ENCODE data around the gene HSD11B1L.
A peak's percentile ranks its signal among the peaks of the same experiment; 100 is the strongest.

HSD11B1L gene, protein sequence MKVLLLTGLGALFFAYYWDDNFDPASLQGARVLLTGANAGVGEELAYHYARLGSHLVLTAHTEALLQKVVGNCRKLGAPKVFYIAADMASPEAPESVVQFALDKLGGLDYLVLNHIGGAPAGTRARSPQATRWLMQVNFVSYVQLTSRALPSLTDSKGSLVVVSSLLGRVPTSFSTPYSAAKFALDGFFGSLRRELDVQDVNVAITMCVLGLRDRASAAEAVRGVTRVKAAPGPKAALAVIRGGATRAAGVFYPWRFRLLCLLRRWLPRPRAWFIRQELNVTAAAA

GRCh38 chr19:5680437-5681368 is at the start of gene HSD11B1L, which contains the start of gene MICOS13:
HSD11B1L (plus strand) TSS chr19:5681027; CDS start chr19:5684833, 3,806 bp downstream.
MICOS13 (minus strand) TSS chr19:5680516; CDS start chr19:5680486, 30 bp downstream.
- DNase-seq (ENCODE audit: low spot score): peak; percentile 99

DNA sequence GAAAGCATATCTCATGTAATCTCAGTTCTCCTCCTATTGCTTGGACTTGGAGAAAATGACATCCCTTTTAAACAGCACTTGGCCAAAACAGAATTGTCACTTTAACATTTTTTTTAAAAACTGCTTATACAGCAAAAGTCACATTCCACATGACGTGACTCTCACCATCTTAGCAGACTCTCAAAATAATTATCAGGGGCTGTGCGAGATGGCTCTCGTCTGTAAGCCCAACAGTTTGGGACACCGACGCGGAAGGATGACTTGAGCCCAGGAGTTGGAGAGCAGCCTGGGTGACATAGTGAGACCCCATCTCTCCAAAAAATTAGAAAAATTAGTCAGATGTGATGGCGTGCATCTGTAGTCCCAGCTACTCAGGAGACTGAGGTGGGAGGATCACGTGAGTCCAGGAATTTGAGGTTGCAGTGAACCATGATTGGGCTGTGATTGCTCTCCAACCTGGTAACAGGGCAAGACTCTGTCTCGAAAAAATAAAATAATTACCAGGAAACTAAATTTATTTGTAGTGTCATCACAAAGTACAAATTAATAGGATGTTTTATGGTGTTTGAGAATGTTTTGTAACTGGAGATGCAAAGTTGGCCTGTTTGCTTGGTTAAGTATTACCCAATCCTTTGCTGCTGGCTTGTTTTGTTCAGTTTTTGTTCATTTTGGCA is 49.1 kb upstream of the HSD11B1L start:
- peak; percentile 25 for DNase-seq (ENCODE audit: low spot score)

DNA sequence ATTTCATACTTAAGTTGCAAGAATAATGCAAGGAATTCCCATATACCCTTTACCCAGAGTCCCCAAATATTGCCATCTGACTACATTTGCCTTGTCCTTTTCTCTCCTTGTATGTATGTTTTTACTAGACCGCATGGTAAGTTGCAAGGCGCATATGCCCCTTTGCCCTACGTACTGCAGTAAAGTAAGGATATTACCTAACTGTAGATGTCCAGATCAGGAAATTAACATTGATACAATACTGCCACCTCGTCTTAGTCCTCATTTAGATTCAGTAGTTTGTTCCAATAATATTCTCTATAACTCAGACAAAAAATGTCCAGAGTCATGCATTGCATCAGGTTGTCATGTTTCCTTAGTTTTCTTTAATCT is 48.6 kb upstream of the HSD11B1L start:
- DNase-seq (ENCODE audit: low spot score): no peak

GRCh38 chr19:5632657-5633056 is 48.2 kb upstream of the HSD11B1L start:
- DNase-seq (ENCODE audit: low spot score): no peak

- no peak for DNase-seq (ENCODE audit: low spot score)
These were observed 45.4 kb upstream of the HSD11B1L start for GRCh38 chr19:5635427-5635826.

DNA sequence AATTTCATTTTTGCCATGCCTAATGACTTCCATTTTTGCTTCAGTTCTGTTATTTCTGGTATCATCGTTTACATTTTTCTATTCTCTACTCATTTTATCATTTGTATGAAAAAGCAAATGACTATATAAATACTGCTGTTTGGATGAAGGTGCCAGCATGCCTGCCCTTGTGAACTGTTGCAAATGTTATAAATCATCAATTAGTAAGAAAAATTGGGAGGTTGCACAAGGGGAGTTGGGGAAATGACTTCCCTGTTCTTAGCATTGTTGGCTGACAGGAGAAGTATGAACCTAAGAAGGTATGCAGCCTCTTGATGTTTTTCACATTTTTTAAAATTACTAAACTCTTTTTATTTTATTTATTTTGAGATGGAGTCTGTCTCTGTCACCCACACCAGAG is 42.9 kb upstream of the HSD11B1L start:
- no peak for DNase-seq (ENCODE audit: low spot score)

GRCh38 chr19:5641171-5641570 is 39.7 kb upstream of the HSD11B1L start:
- DNase-seq (ENCODE audit: low spot score): no peak

DNA sequence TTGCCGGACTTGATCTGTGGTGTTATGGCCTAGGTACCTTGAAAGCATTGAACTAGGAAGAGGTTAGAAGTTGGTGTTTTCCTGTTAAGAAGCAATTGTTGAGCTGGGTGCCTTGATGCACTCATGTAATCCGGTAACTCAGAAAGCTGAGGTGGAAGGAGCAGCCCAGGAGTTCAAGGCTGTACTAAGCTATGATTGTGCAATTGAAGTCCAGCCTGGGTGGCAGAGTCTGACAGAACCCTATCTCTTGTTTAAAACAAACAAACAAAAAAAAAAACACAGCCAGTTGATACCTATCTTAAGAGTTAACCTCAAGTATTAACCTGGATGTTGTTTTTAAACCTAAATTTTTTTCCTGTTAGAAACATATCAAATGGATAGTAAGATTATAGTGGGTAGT is 38.6 kb upstream of the HSD11B1L start:
- DNase-seq (ENCODE audit: low spot score): no peak

- no peak for DNase-seq (ENCODE audit: low spot score)
These were observed 37.8 kb upstream of the HSD11B1L start for GRCh38 chr19:5643060-5643459.

DNA sequence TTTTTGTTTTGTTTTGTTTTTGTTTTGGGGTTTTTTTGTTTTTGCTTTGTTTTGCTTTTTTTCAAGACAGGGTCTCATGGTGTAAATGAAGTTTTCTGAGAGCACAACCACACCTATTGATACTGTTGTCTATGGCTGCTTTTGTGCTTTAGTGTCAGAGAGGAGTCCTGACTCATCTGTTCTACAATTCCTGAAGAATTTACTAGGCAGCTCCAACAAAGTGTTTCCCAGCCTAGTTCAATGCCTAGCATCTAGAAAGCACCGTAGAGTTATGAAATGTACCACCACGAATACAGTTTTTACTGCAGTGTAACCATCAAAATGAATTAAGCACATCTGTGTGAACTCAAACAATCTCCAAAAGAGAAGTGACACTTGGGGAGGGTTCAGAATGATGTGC is 36.8 kb upstream of the HSD11B1L start:
- DNase-seq (ENCODE audit: low spot score): no peak

DNA sequence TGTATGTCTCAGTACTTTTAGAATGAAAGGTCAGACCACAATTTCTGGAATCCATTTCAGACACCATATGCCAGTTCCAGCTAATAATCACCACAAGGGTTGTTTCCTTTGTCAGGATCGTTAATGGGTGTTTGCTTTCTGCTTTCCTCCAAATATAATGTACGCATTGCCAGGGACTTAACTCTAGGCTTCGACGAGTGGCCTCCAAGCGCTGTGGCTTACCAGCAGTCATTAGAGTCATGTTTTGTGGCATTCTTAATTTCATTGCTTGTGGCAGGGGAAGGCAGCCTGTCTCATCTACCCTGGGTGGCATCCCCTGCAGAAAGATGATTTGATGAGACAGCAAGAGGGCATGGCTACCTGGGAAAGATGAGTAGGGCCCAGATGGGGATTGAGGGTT is 35.4 kb upstream of the HSD11B1L start:
- DNase-seq (ENCODE audit: low spot score): no peak

DNA sequence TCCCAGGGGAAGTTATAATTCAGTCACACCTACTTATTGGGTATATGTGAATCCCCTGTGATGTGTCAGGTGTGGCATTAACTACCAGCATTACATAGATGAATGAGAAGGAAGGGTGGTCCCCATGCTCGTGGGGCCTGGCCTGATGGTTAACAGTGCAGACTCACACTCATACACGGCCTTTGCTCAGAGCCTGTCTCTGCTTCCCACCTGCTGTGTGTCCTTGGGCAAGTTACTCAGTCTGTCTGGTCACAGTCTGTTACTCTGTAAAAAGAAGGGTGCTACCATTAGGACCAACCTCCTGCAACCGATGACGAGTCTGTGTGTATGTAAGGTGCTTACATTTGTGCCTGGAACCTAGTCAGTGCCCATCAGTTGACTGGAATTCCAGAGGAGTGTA is 34.1 kb upstream of the HSD11B1L start:
- no peak for DNase-seq (ENCODE audit: low spot score)

GRCh38 chr19:5648464-5648863 is 32.4 kb upstream of the HSD11B1L start:
- DNase-seq (ENCODE audit: low spot score): no peak

GRCh38 chr19:5651361-5651760 is 29.5 kb upstream of the HSD11B1L start:
- DNase-seq (ENCODE audit: low spot score): no peak

- DNase-seq (ENCODE audit: low spot score): no peak
These were observed 28.6 kb upstream of the HSD11B1L start for GRCh38 chr19:5652261-5652660.

DNA sequence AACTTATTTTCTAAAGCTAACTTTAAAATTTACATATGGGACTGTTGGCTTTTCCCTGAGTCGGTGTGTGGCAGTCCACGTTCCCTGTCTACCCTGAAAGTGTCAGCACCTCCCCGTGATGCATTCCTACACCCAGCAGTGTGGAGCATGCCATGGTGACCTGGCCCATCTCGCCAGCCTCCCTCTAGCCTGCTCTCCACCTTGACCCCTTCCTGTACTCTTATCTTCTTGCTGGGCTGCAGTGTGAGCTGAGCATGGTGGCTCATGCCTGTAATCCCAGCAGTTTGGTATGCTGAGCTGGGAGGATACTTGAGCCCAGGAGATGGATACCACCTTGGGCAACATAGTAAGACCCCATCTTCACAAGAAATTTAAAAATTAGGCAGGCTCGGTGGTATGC is 25.9 kb upstream of the HSD11B1L start:
- no peak for DNase-seq (ENCODE audit: low spot score)

DNA sequence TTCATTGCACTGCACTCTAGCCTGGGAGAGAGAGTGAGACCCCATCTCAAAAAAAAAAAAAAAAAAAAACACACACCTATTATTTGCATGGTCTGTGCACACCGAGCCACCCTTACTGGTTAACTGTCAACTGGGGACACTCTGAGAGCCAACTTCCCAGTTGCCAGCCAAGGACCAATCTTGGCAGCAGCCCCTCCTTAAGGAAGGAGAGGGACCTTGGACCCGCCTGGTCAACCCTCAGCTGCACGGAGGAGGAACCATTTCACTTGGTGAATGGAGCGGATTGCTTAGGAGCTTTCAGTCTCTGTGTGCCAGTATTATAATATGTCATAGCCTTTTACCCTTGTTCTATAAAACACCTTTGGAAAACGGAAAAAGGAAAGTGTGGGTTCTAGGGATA is 25.4 kb upstream of the HSD11B1L start:
- no peak for DNase-seq (ENCODE audit: low spot score)

DNA sequence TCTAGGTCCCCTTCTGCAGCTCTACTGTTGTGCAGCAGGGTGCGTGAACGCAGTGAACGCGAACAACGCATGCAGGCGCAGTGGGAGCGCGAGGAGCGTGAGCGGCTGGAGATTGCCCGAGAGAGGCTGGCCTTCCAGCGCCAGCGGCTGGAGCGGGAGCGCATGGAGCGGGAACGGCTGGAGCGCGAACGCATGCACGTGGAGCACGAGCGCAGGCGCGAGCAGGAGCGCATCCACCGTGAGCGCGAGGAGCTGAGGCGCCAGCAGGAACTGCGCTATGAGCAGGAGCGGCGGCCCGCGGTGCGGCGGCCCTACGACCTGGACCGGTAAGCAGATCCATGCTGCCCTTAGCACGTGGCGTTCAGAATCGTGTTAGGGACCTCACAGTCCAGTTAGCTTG is 19.3 kb upstream of the HSD11B1L start:
- DNase-seq (ENCODE audit: low spot score): no peak

GRCh38 chr19:5663904-5664303 is 16.9 kb upstream of the HSD11B1L start:
- no peak for DNase-seq (ENCODE audit: low spot score)

GRCh38 chr19:5664515-5664914 is 16.3 kb upstream of the HSD11B1L start:
- DNase-seq (ENCODE audit: low spot score): peak; percentile 20

GRCh38 chr19:5665781-5666513 is 14.9 kb upstream of the HSD11B1L start:
- peak; percentile 88 for DNase-seq (ENCODE audit: low spot score)
